Heart right ventricle (tissue), 16 donors: Measurements from ENCODE around the gene FAM221B. TPM values are rescaled to one million over a fixed set of nuclear protein-coding genes. Genes with fewer than 3 reads are reported as not detected.
A peak's percentile ranks its signal among the peaks of the same experiment; 100 is the strongest.

Experiments used
- ATAC-seq, 8 donors: fragments of 200-7000 bp; cut with Tn5 transposase; one replicate each; pipeline ENCODE4 v1.9.1; 2020; ENCODE audit warnings: mild to moderate bottlenecking in 8 of 8, moderate library complexity in 8 of 8, moderate number of reproducible peaks in 1 of 8
- DNase-seq, 2 donors: peaks; one replicate each; pipeline ENCODE4 v3.0.0-alpha.2; 2020
- H3K27ac ChIP-seq, 10 donors: fragments of 200-600 bp; sonication (generic) in 2 of 10; one replicate each; pipeline versions ENCODE4 v1.5.0 to v1.8.0; 2020 to 2022; ENCODE audit warnings: mild to moderate bottlenecking in 3 of 10
- H3K27me3 ChIP-seq, 7 donors: fragments of 200-600 bp; one replicate each; pipeline ENCODE4 v1.8.0; 2021 to 2022; ENCODE audit warnings: mild to moderate bottlenecking in 2 of 7
- H3K36me3 ChIP-seq, 9 donors: fragments of 200-600 bp; sonication (generic) in 1 of 9; one replicate each; pipeline versions ENCODE4 v1.5.0 to v1.8.0; 2020 to 2022; ENCODE audit warnings: mild to moderate bottlenecking in 2 of 9
- H3K4me1 ChIP-seq, 9 donors: fragments of 200-600 bp; sonication (generic) in 1 of 9; one replicate each; pipeline versions ENCODE4 v1.5.0 to v1.8.0; 2020 to 2022; ENCODE audit warnings: mild to moderate bottlenecking in 4 of 9
- H3K4me3 ChIP-seq, 10 donors: fragments of 200-600 bp; sonication (generic) in 2 of 10; one replicate each; pipeline versions ENCODE4 v1.5.0 to v1.8.0; 2020 to 2022; ENCODE audit warnings: mild to moderate bottlenecking in 7 of 10, moderate library complexity in 2 of 10
- H3K9me3 ChIP-seq, 11 donors: fragments of 200-600 bp in 10 of 11; sonication (generic) in 2 of 11; one replicate each; pipeline versions ENCODE4 v1.5.0 to v1.8.0; 2013 to 2022; ENCODE audit warnings: mild to moderate bottlenecking in 2 of 11, control low read depth in 1 of 11, moderate library complexity in 1 of 11
- CTCF ChIP-seq, 9 donors: fragments of 200-600 bp; sonication (generic) in 2 of 9; IDR thresholded peaks; one replicate each; pipeline versions ENCODE4 v1.5.0 to v1.8.0; 2021 to 2022; ENCODE audit warnings: antibody characterized with exemption in 9 of 9, mild to moderate bottlenecking in 5 of 9, moderate library complexity in 1 of 9
- WGBS, 2 donors: extraction: QIAGEN DNeasy Blood & Tissue Kit; methylation state at CpG; one replicate each; pipeline ENCODE4 v1.1.7; 2013; ENCODE audit warnings: inconsistent platforms in 1 of 2; 5-methylcytosine and 5-hydroxymethylcytosine counted together
- intact Hi-C, 10 donors: fragments of 100-400 bp; cut with DNase I; formaldehyde crosslinking; loops; one replicate each; pipeline versions ENCODE4 v1.11.1 to v1.14.2; 2022
- polyA plus RNA-seq, 2 donors: library from polyadenylated mRNA; stranded (reverse); fragments of 200-250 nt; gene quantifications; one replicate each; pipeline ENCODE4 v1.2.3, GENCODE V29; 2013
- total RNA-seq, 10 donors: library from RNA; stranded (reverse); fragmentation: NEBNext Ultra II Directional in 3 of 10; extraction: Animal tissue kit (Norgen Biotek cat#: 25700) in 3 of 10; gene quantifications; one replicate each; pipeline versions ENCODE4 v1.2.1 to v1.2.4, GENCODE V29; 2021 to 2023
- donor health status: Arrhythmogenic right ventricular cardiomyopathy.
- donor health status: ischemic (EF 13 %, LVEDD 7.1; RV severe dilation, severe dysfunction).
- donor health status: healthy with polysubstance abuse.
- donor health status: DM: no; HTN: yes; CAD: no.
- donor health status: DM: no; HTN: no; CAD: no.
- donor health status: ischemic (EF 25% LVEDD 6.9; RV normal size, moderate dysfunction).
- donor health status: ischemic (EF 25% LVEDD 5.7; RV mildly dilated, moderate dysfunction).
- donor health status: healthy.
- donor health status: DM: yes; HTN: yes; CAD: no.
- donor health status: Ischemic cardiomyopathy.
- donor health status: ischemic (EF 35%, LVEDD 5.7; RV mildly dilated, moderate dysfunction).
- donor health status: nonischemic (EF 11% LVEDD 7.7; RV severe dilation, severe dysfunction).
- donor health status: DM: yes; HTN: yes; CAD: no.
- donor health status: PGD.
- donor health status: ischemic (EF 29% LVEDD 5.4; RV normal size, mild dysfunction).
- donor health status: nonischemic (EF 23%, LVEDD 6.1; RV moderate dilation, normal function).

The FAM221B gene
- total and polyA plus RNA-seq, 12 donors = not detected

- DNase-seq (no peak), ATAC-seq (no peak)
- intact Hi-C loops = loop anchor here in 1 of 10 donors (10.0 kb wide), 1 partner anchor 229 kb away; no protein-coding TSS in a partner anchor
- Histone ChIP-seq H3K9me3 (no peaks in the 10 kb centered on the region), H3K4me1 (peaks cover 15 to 43% (median 29%) of the 10 kb centered on the region in 9 donors), H3K4me3 (no peak overlapping the region), H3K36me3 (peaks cover 0 to 13% (median 0%) of the 10 kb centered on the region in 9 donors), H3K27me3 (peaks cover 0 to 5% (median 0%) of the 10 kb centered on the region in 7 donors), H3K27ac (no peak overlapping the region)
- TF ChIP-seq CTCF (IDR thresholded peaks at IDR 0.05) = no peak
These were observed 32.8 kb downstream of the FAM221B start for GRCh38 chr9:35795695-35796094.

- no peak for ATAC-seq
- peak overlapping the region in 2 of 10 donors; percentile 3 to 24 for H3K27ac ChIP-seq
- WGBS, 2 donors = 51 to 64% methylated on average over 2 of the region's 2 CpGs
- peaks cover 16 to 47% (median 33%) of the 10 kb centered on the region in 9 donors for H3K4me1 ChIP-seq
- H3K9me3 ChIP-seq = no peaks in the 10 kb centered on the region
- peak overlapping the region in 3 of 10 donors; percentile 19 to 77 (median 71) for H3K4me3 ChIP-seq
- TF ChIP-seq CTCF (IDR thresholded peaks at IDR 0.05) = no peak
- intact Hi-C loops = loop anchor here in 3 of 10 donors (5.0 to 10.0 kb wide), 2 partner anchors 34 to 231 kb away; partner anchors contain the start of genes FAM221B (in 3 of the 3) and TMEM8B (in 3 of the 3)
- no peaks in the 10 kb centered on the region for H3K36me3 ChIP-seq
- DNase-seq = no peak
- H3K27me3 ChIP-seq = peaks cover 0 to 7% (median 0%) of the 10 kb centered on the region in 7 donors
These were observed 35.1 kb downstream of the FAM221B start for GRCh38 chr9:35793461-35793860.

- Histone ChIP-seq H3K4me1 (peaks cover 16 to 47% (median 33%) of the 10 kb centered on the region in 9 donors), H3K27me3 (peaks cover 0 to 7% (median 0%) of the 10 kb centered on the region in 7 donors), H3K27ac (peak overlapping the region in 1 of 10 donors; percentile 3), H3K4me3 (peak overlapping the region in 4 of 10 donors; percentile 70 to 78 (median 74)), H3K36me3 (no peaks in the 10 kb centered on the region), H3K9me3 (no peaks in the 10 kb centered on the region)
- intact Hi-C loops = loop anchor here in 3 of 10 donors (5.0 to 10.0 kb wide), 2 partner anchors 34 to 232 kb away; partner anchors contain the start of genes FAM221B (in 3 of the 3) and TMEM8B (in 3 of the 3)
- no peak for DNase-seq
- 87 to 89% methylated on average over 14 of the region's 14 CpGs for WGBS, 2 donors
- no peak for ATAC-seq
- no peak for TF ChIP-seq CTCF (IDR thresholded peaks at IDR 0.05)
These were observed 35.7 kb downstream of the FAM221B start for GRCh38 chr9:35792826-35793225.

DNA sequence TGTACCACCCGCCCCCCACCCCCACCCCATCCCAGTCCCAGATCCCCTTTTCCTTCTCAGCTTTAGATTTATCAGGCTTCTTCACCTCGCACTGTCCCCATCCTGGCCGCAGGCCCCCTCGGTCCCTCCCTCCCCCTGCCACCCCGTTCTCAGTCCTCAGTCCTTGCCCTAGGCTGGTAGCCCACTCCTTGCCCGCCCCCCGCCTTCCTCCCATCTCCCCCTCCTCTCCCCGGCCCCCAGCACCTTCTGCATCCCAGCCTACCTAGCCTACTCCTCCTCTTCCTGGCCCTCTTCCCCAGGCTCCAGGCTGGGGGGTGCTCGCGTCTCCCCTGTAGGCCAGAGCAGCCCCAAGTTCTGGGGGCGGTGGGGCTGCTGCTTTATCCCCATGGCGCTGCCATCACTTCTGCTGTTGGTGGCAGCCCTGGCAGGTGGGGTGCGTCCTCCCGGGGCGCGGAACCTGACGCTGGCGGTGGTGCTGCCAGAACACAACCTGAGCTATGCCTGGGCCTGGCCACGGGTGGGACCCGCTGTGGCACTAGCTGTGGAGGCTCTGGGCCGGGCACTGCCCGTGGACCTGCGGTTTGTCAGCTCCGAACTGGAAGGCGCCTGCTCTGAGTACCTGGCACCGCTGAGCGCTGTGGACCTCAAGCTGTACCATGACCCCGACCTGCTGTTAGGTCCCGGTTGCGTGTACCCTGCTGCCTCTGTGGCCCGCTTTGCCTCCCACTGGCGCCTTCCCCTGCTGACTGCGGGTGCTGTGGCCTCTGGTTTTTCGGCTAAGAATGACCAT lies 36.3 kb downstream of the FAM221B start:
- Histone ChIP-seq H3K4me1 (peaks cover 16 to 47% (median 33%) of the 10 kb centered on the region in 9 donors), H3K9me3 (no peaks in the 10 kb centered on the region), H3K4me3 (peak overlapping the region; percentile 38 to 78 (median 69)), H3K27me3 (peaks cover 0 to 7% (median 0%) of the 10 kb centered on the region in 7 donors), H3K27ac (peak overlapping the region in 9 of 10 donors; percentile 78 to 90 (median 83)), H3K36me3 (no peaks in the 10 kb centered on the region)
- WGBS, 2 donors = 78 to 82% methylated on average over 33 to 34 of the region's 34 CpGs
- no peak for TF ChIP-seq CTCF (IDR thresholded peaks at IDR 0.05)
- intact Hi-C loops = loop anchor here in 3 of 10 donors (5.0 to 10.0 kb wide), 2 partner anchors 35 to 233 kb away; partner anchors contain the start of genes FAM221B (in 3 of the 3) and TMEM8B (in 3 of the 3)
- DNase-seq = no peak
- peak in 1 of 8 donors; percentile 24 for ATAC-seq
